Upper lobe of right lung (tissue), 1 donor: Measurements from ENCODE around the gene CCDC85C. TPM values are rescaled to one million over a fixed set of nuclear protein-coding genes. Genes with fewer than 3 reads are reported as not detected.

Experiments
- ATAC-seq: fragments of 200-7000 bp; cut with Tn5 transposase; one replicate; pipeline ENCODE4 v1.9.1; 2020; ENCODE audit warnings: mild to moderate bottlenecking, moderate library complexity
- DNase-seq: peaks from one replicate; pipeline ENCODE4 v3.0.0-alpha.2; 2020
- H3K27ac ChIP-seq: fragments of 200-600 bp; one replicate; pipeline ENCODE4 v1.8.0; 2022
- H3K27me3 ChIP-seq: fragments of 200-600 bp; one replicate; pipeline ENCODE4 v1.8.0; 2022; ENCODE audit warnings: mild to moderate bottlenecking
- H3K36me3 ChIP-seq: fragments of 200-600 bp; one replicate; pipeline ENCODE4 v1.8.0; 2022
- H3K4me1 ChIP-seq: fragments of 200-600 bp; one replicate; pipeline ENCODE4 v1.8.0; 2022
- H3K4me3 ChIP-seq: fragments of 200-600 bp; one replicate; pipeline ENCODE4 v1.8.0; 2022; ENCODE audit warnings: mild to moderate bottlenecking
- H3K9me3 ChIP-seq: fragments of 200-600 bp; one replicate; pipeline ENCODE4 v1.8.0; 2022
- intact Hi-C: fragments of 100-400 bp; cut with DNase I; formaldehyde crosslinking; loops from one replicate; pipeline ENCODE4 v1.11.0; 2022
- total RNA-seq: library from RNA; stranded (reverse); fragmentation: NEBNext Ultra II Directional; extraction: Animal tissue kit (Norgen Biotek cat#: 25700); gene quantifications from one replicate; pipeline ENCODE4 v1.2.1, GENCODE V29; 2021
- TF ChIP-seq, protein P1 (sequence below): fragments of 200-600 bp; IDR thresholded peaks from one replicate; pipeline ENCODE4 v1.8.0; 2022; ENCODE audit warnings: antibody characterized with exemption
- donor health status: DM: no; HTN: yes; CAD: no; lungs with severe emphysema.

The CCDC85C gene
- total RNA-seq, 1 donor from 2014 or later, result 22.6 TPM

DNA sequence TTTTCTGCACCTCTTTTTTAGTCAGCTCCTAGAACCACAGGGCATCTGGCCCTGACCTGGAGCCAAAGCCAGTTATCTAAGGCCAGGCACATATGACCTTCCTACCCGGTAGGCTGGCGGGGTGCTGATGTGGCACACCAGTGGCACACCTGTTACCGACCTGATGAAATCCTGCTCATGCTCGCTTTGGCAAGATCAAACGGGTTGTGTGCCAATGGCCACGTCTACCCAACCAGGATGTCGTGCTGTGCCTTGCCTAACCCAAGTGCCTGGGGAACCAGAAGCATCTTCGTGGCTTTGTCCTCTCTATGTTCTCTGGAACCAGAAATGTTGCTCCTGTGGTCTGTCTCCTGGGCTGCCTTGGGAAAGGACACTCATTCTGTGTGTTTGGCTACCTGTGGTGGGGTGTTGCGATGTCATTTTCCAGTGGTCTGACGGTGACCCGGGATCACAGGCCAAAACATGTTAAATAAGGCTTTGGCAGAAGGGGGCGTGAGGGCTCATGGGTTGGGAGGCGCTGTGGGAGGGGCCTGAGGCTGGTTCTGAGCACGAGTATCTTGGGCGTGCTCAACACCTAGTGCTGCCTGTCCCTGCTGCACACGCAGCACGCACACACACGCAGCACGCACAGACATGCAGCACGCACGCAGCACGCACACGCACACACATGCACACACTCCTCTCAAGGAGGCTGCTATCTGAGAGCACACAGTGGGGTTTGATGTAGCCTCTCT lies 94.9 kb downstream of the CCDC85C start:
- TF ChIP-seq, protein P1, sequence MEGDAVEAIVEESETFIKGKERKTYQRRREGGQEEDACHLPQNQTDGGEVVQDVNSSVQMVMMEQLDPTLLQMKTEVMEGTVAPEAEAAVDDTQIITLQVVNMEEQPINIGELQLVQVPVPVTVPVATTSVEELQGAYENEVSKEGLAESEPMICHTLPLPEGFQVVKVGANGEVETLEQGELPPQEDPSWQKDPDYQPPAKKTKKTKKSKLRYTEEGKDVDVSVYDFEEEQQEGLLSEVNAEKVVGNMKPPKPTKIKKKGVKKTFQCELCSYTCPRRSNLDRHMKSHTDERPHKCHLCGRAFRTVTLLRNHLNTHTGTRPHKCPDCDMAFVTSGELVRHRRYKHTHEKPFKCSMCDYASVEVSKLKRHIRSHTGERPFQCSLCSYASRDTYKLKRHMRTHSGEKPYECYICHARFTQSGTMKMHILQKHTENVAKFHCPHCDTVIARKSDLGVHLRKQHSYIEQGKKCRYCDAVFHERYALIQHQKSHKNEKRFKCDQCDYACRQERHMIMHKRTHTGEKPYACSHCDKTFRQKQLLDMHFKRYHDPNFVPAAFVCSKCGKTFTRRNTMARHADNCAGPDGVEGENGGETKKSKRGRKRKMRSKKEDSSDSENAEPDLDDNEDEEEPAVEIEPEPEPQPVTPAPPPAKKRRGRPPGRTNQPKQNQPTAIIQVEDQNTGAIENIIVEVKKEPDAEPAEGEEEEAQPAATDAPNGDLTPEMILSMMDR, result no peak
- intact Hi-C loops, result no loop called here
- peaks cover 84% of the 10 kb centered on the region for H3K36me3 ChIP-seq
- H3K27ac ChIP-seq, result no peak overlapping the region
- no peaks in the 10 kb centered on the region for H3K27me3 ChIP-seq
- ATAC-seq (no peak), DNase-seq (no peak)
- H3K4me1 ChIP-seq, result no peaks in the 10 kb centered on the region
- no peak overlapping the region for H3K4me3 ChIP-seq
- H3K9me3 ChIP-seq, result no peaks in the 10 kb centered on the region

DNA sequence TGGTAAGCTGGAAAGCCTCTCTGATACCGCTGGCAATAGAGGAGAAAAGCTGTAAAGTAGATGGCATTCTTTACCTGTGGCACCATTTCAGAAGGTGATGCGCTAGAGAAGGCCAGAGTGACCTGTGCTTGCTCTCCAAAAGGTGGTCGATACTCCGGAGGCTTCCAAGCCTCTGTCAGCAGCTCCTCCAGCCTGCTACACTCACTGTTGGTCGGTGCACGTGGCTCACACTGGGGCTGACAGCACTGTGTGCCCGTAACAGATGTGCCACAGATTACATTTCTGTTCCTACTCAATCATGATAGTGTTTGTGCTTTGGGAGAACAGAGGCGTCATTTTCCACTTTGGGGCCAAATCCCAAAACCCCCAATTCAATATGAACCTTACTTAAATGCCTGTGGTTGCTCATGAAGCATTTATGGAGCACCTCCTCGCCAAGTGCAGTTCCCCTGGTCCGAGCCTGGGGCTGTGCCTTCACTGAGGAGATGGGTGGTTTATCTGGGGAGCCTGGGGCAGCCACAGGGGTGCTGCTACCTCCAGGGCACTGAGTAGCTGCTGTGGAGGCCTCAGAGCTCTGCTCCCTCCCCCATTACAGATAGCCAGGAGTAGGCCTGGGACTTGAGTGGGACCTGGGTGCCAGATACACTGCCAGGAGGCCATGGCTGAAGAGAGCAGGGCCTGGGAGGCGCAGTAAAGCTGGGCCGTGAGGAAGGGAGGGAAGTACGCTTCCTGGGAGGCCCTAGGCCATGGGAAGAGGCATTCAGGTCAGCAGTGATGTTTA lies 96.0 kb downstream of the CCDC85C start:
- TF ChIP-seq, protein P1, result no peak
- Histone ChIP-seq H3K27ac (no peak overlapping the region), H3K4me1 (no peaks in the 10 kb centered on the region), H3K27me3 (no peaks in the 10 kb centered on the region), H3K4me3 (no peak overlapping the region), H3K9me3 (no peaks in the 10 kb centered on the region), H3K36me3 (peaks cover 89% of the 10 kb centered on the region)
- DNase-seq (no peak), ATAC-seq (no peak)
- intact Hi-C loops, result no loop called here

DNA sequence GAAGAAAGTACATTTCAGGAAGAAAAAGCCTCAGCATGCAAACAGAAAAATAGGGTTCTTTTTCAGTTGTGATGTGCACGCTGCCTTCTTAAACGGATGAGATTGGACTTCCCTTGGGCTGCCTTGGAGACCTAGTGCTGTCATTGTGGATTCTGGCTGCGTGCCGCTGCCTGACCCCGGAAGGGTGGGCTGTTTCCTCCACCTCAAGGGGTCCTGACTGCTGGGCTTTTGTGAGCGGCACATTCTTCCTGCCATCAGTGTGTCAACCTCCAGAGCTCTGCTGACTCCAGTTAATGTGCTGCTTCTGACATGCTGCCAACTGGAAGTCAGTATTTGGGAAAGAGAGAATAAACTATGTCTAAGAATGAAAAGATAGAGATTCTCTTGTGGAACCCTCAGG lies 97.7 kb downstream of the CCDC85C start:
- H3K27me3 ChIP-seq, result no peaks in the 10 kb centered on the region
- intact Hi-C loops, result no loop called here
- no peaks in the 10 kb centered on the region for H3K4me1 ChIP-seq
- DNase-seq, result no peak
- no peak for ATAC-seq
- peaks cover 95% of the 10 kb centered on the region for H3K36me3 ChIP-seq
- H3K27ac ChIP-seq, result no peak overlapping the region
- no peaks in the 10 kb centered on the region for H3K9me3 ChIP-seq
- no peak overlapping the region for H3K4me3 ChIP-seq
- TF ChIP-seq, protein P1, result no peak

DNA sequence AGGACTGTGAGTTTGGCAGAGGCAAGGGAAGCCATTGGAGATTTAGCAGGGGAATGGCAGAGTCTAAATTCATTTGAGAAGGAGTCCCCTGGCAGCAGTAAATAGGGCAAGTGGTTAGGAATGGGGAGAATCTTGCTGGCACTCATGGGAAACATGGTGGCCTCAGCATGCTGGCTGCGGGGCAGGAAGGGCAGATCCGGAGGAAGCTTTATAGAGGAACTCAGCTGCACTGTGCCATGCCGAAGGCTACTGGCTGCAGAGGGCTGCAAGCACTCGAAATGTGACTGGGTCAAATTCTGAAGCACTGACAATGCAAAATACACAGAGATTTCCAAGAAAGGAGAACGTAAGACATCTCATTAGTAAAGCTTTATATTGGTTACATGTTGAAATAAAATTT lies 98.9 kb downstream of the CCDC85C start:
- H3K9me3 ChIP-seq, result no peaks in the 10 kb centered on the region
- intact Hi-C loops, result no loop called here
- ATAC-seq (no peak), DNase-seq (no peak)
- H3K36me3 ChIP-seq, result peaks cover 99% of the 10 kb centered on the region
- TF ChIP-seq, protein P1, result no peak
- no peaks in the 10 kb centered on the region for H3K4me1 ChIP-seq
- H3K27me3 ChIP-seq, result no peaks in the 10 kb centered on the region
- H3K4me3 ChIP-seq, result no peak overlapping the region
- no peak overlapping the region for H3K27ac ChIP-seq

DNA sequence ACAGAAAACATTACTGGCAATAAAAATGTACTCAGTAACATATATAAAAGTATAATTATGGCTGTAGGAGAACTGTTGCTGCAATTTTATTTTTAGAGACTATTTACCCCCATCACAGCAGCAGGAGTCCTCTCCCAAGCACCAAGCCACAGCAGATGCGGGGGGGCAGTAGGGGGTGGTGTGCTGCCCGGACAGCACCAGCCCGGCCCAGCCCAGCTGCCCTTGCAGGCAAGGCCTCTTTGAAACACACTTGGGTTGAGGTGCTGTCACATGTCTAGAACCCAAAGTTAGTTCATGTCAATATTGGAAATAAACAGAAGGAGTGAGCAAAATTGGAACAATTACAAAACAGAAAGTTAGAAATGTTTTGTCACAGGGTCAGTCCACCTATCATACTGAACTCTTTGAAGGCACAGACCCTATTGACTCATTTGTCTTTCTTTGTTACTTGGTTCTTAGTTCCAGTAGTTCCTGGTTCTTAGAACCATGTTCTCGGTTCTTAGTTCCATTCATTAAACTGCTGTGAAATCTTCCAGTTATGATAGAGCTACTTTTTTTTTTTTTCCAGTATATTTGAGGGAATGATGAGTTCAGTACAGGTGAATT lies 100.1 kb downstream of the CCDC85C start:
- TF ChIP-seq, protein P1, result no peak
- no peak overlapping the region for H3K27ac ChIP-seq
- H3K9me3 ChIP-seq, result no peaks in the 10 kb centered on the region
- DNase-seq, result peak; percentile 36
- no peaks in the 10 kb centered on the region for H3K4me1 ChIP-seq
- no peak for ATAC-seq
- no peak overlapping the region for H3K4me3 ChIP-seq
- H3K27me3 ChIP-seq, result no peaks in the 10 kb centered on the region
- intact Hi-C loops, result no loop called here
- peaks cover 94% of the 10 kb centered on the region for H3K36me3 ChIP-seq
